Measurements from ENCODE around the gene HPSE2. TPM values are rescaled to one million over a fixed set of nuclear protein-coding genes. Genes with fewer than 3 reads are reported as not detected.

The HPSE2 gene
- total RNA-seq, 2 experiments from 2014 or later = not detected

GRCh38 chr10:98831391-98831790, 404.3 kb downstream of the HPSE2 start:
- Mint-ChIP-seq H3K27me3 (no peaks in the 10 kb centered on the region), H3K27ac (no peak overlapping the region), H3K4me3 (no peak overlapping the region), H3K4me1 (ENCODE audit: low read depth) (no peaks in the 10 kb centered on the region), H3K36me3 (ENCODE audit: low read depth) (no peaks in the 10 kb centered on the region), H3K9me3 (peaks cover 1% of the 10 kb centered on the region)
- intact Hi-C loops (cut with micrococcal nuclease) = no loop called here
- POLR2A ChIA-PET = no interaction called here
- no peak for TF ChIP-seq CTCF (IDR thresholded peaks at IDR 0.05)
- CTCF ChIA-PET = no interaction called here
- ATAC-seq (no peak), DNase-seq (no peak)

- ChIA-PET CTCF (no interaction called here), POLR2A (no interaction called here)
Observed at GRCh38 chr10:98825741-98826140, 409.9 kb downstream of the HPSE2 start.

GRCh38 chr10:98817396-98817795, 418.3 kb downstream of the HPSE2 start:
- intact Hi-C loops (cut with micrococcal nuclease) = no loop called here
- no peaks in the 10 kb centered on the region for H3K36me3 Mint-ChIP-seq (ENCODE audit: low read depth)
- H3K4me1 Mint-ChIP-seq (ENCODE audit: low read depth) = no peaks in the 10 kb centered on the region
- no peak overlapping the region for H3K27ac Mint-ChIP-seq
- no peaks in the 10 kb centered on the region for H3K27me3 Mint-ChIP-seq
- no peak for DNase-seq
- ChIA-PET POLR2A (no interaction called here), CTCF (no interaction called here)
- H3K4me3 Mint-ChIP-seq = no peak overlapping the region
- ATAC-seq = no peak
- no peak for TF ChIP-seq CTCF (IDR thresholded peaks at IDR 0.05)
- H3K9me3 Mint-ChIP-seq = no peaks in the 10 kb centered on the region

More at GRCh38 chr10:98825741-98826140, 409.9 kb downstream of the HPSE2 start:
- peaks cover 1% of the 10 kb centered on the region for H3K9me3 Mint-ChIP-seq
- no peaks in the 10 kb centered on the region for H3K4me1 Mint-ChIP-seq (ENCODE audit: low read depth)
- DNase-seq (no peak), ATAC-seq (no peak)
- intact Hi-C loops (cut with micrococcal nuclease) = no loop called here
- no peak overlapping the region for H3K27ac Mint-ChIP-seq
- H3K36me3 Mint-ChIP-seq (ENCODE audit: low read depth) = no peaks in the 10 kb centered on the region
- no peak for TF ChIP-seq CTCF (IDR thresholded peaks at IDR 0.05)
- no peaks in the 10 kb centered on the region for H3K27me3 Mint-ChIP-seq
- H3K4me3 Mint-ChIP-seq = no peak overlapping the region

GRCh38 chr10:98815039-98815885, 420.4 kb downstream of the HPSE2 start:
- intact Hi-C loops (cut with micrococcal nuclease) = no loop called here
- CTCF ChIA-PET = no interaction called here
- H3K36me3 Mint-ChIP-seq (ENCODE audit: low read depth) = no peaks in the 10 kb centered on the region

More at GRCh38 chr10:98815039-98815885, 420.4 kb downstream of the HPSE2 start:
- ATAC-seq = no peak
- no peak overlapping the region for H3K4me3 Mint-ChIP-seq
- no peaks in the 10 kb centered on the region for H3K4me1 Mint-ChIP-seq (ENCODE audit: low read depth)
- H3K27ac Mint-ChIP-seq = no peak overlapping the region
- no peak for TF ChIP-seq CTCF (IDR thresholded peaks at IDR 0.05)
- H3K27me3 Mint-ChIP-seq = no peaks in the 10 kb centered on the region
- POLR2A ChIA-PET = no interaction called here
- no peak for DNase-seq
- no peaks in the 10 kb centered on the region for H3K9me3 Mint-ChIP-seq
